LNCaP clone FGC (cell line): ENCODE data around the gene DEPDC5.
"Not testable (repeated sequence)": the region's sequence is repeated elsewhere in the genome, so short reads cannot be mapped to it uniquely, and the experiment has no call there.

Experiments
- DNase-seq: peaks from one replicate; pipeline ENCODE4 v3.0.0-alpha.2; 2011; ENCODE audit warnings: low read depth
- H3K4me3 ChIP-seq: 2 replicates; pipeline ENCODE4 v1.5.1; 2011; ENCODE audit warnings: mild to moderate bottlenecking, low read depth, low read length, control low read depth
- CTCF ChIP-seq: IDR thresholded peaks from 2 replicates; pipeline ENCODE4 v1.5.1; 2012; ENCODE audit warnings: mild to moderate bottlenecking; ENCODE audit not compliant: control insufficient read depth, insufficient read depth; ENCODE audit errors: extremely low read depth

The DEPDC5 gene

GRCh38 chr22:31764785-31765184 is 11.0 kb downstream of the DEPDC5 start:
- TF ChIP-seq CTCF, result no peak
- no peak for DNase-seq
- H3K4me3 ChIP-seq, result no peak overlapping the region

GRCh38 chr22:31768422-31769059 is 14.7 kb downstream of the DEPDC5 start:
- no peak for TF ChIP-seq CTCF
- no peak overlapping the region for H3K4me3 ChIP-seq
- DNase-seq, result no peak

GRCh38 chr22:31773416-31773815 is 19.6 kb downstream of the DEPDC5 start:
- no peak for DNase-seq
- no peak overlapping the region for H3K4me3 ChIP-seq
- TF ChIP-seq CTCF, result no peak

GRCh38 chr22:31776231-31776630 is 22.4 kb downstream of the DEPDC5 start:
- no peak for TF ChIP-seq CTCF
- DNase-seq, result no peak
- no peak overlapping the region for H3K4me3 ChIP-seq

GRCh38 chr22:31789803-31790202 is 36.0 kb downstream of the DEPDC5 start:
- H3K4me3 ChIP-seq, result no peak overlapping the region
- no peak for TF ChIP-seq CTCF
- DNase-seq, result no peak

GRCh38 chr22:31790240-31790639 is 36.4 kb downstream of the DEPDC5 start:
- no peak for TF ChIP-seq CTCF
- DNase-seq, result no peak
- no peak overlapping the region for H3K4me3 ChIP-seq

GRCh38 chr22:31799358-31799757 is 45.5 kb downstream of the DEPDC5 start:
- not testable (repeated sequence) for DNase-seq, H3K4me3 ChIP-seq
